ENCODE results near the gene SCLT1. TPM values are rescaled to one million over a fixed set of nuclear protein-coding genes. Genes with fewer than 3 reads are reported as not detected.

The SCLT1 gene
- total RNA-seq, 2 donors from 2014 or later = 9.9 to 13.8 TPM

DNA sequence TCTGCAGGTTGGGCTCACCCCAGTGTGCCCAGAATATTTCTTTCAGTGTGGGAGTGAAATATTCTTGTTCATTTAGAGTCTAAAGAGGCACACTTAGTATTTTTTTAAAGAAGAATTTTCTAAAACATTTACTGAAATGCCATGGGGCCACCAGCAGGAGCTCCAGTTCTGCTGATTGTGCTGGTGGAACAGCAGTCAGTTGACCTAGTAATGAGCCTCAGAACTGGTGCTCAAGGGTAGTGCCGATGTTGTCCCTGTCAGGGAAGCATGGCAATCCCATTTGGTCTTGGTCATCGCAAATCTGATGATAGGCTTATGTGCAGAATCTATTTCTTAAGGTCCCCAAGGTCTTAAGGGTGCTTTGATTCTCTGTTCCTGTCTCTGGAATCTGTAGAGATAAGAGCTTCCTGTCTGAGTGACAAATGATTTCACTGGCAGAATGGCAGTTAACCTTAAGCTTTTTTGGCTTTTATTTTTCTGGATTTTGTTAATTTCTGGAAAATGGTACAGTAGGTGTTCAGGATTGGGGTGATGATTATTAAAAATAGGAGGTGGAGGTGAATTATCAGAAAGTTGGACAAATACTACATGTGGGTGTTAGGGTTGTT lies 252.5 kb downstream of the SCLT1 start:
- WGBS, 2 donors = 66 to 80% methylated on average over 2 of the region's 2 CpGs
- Histone ChIP-seq H3K4me1 (peaks cover 97% of the 10 kb centered on the region), H3K4me3 (no peak overlapping the region), H3K27me3 (no peaks in the 10 kb centered on the region), H3K27ac (peak overlapping the region in 1 of 4 donors; percentile 6), H3K36me3 (replicated peaks in 1 of 2; ENCODE audit: insufficient read depth in 1 of 2, low read depth in 2 of 2) (peaks cover 0 to 5% of the 10 kb centered on the region in 2 donors), H3K9me3 (no peaks in the 10 kb centered on the region)
- no peak for DNase-seq
- no peak for TF ChIP-seq POLR2A (IDR thresholded peaks at IDR 0.05)
- TF ChIP-seq, protein P1, sequence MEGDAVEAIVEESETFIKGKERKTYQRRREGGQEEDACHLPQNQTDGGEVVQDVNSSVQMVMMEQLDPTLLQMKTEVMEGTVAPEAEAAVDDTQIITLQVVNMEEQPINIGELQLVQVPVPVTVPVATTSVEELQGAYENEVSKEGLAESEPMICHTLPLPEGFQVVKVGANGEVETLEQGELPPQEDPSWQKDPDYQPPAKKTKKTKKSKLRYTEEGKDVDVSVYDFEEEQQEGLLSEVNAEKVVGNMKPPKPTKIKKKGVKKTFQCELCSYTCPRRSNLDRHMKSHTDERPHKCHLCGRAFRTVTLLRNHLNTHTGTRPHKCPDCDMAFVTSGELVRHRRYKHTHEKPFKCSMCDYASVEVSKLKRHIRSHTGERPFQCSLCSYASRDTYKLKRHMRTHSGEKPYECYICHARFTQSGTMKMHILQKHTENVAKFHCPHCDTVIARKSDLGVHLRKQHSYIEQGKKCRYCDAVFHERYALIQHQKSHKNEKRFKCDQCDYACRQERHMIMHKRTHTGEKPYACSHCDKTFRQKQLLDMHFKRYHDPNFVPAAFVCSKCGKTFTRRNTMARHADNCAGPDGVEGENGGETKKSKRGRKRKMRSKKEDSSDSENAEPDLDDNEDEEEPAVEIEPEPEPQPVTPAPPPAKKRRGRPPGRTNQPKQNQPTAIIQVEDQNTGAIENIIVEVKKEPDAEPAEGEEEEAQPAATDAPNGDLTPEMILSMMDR (IDR thresholded peaks at IDR 0.05) = no peak
- no peak for ATAC-seq
- intact Hi-C loops (cut with DNase I) = no loop called here

DNA sequence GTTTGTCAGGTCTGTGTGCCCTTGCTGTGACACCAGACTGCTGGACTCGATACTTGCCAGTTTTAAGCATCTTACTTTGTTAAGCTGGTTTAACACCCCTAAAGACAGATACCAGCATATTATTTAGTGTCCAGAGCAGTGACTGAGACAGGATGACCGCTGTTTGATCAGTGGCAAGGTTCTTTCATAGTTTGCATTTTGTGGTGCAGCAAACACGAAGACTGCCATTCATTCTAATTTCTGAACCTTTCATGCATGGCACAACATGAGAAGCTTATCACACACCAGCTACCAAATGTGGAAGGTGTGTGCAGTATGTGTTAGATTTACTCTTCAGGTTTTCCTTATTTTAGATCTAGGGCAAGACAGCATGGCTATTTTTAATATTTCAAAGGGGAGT lies 255.7 kb downstream of the SCLT1 start:
- intact Hi-C loops (cut with DNase I) = no loop called here
- WGBS, 2 donors = 82 to 85% methylated on average over 3 of the region's 3 CpGs
- Histone ChIP-seq H3K36me3 (replicated peaks in 1 of 2; ENCODE audit: insufficient read depth in 1 of 2, low read depth in 2 of 2) (no peaks in the 10 kb centered on the region), H3K9me3 (no peaks in the 10 kb centered on the region), H3K4me3 (no peak overlapping the region), H3K4me1 (peaks cover 97% of the 10 kb centered on the region), H3K27ac (peak overlapping the region in 1 of 4 donors; percentile 1), H3K27me3 (no peaks in the 10 kb centered on the region)
- no peak for DNase-seq
- ATAC-seq = no peak
- no peak for TF ChIP-seq POLR2A (IDR thresholded peaks at IDR 0.05)
- TF ChIP-seq, protein P1 (IDR thresholded peaks at IDR 0.05) = no peak

DNA sequence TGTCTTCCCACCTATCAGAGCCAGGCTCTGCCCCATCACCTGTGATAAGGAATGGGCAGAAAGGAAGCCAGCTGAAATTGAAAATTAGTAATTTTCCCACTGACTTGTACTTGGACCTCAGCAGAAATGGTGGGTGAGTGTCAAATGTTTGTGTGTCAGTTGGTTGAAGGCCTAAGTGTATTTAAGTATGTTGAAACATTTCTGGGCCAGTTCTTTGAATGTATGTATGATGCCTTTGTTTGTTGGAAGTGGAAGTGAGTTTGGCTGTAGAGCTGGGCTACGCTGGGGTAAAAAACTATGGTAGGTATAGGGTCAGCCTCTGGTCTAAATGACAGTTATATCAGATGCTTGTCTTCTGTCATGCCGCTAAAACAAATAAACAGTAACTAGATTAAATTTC lies 256.1 kb downstream of the SCLT1 start:
- no peak overlapping the region for H3K4me3 ChIP-seq
- WGBS, 2 donors = 60 to 80% methylated on average over 2 of the region's 2 CpGs
- no peaks in the 10 kb centered on the region for H3K27me3 ChIP-seq
- DNase-seq = no peak
- H3K27ac ChIP-seq = peak overlapping the region in 2 of 4 donors; percentile 37 to 72
- no peak for TF ChIP-seq POLR2A (IDR thresholded peaks at IDR 0.05)
- TF ChIP-seq, protein P1 (IDR thresholded peaks at IDR 0.05) = no peak
- no peaks in the 10 kb centered on the region for H3K36me3 ChIP-seq (replicated peaks in 1 of 2; ENCODE audit: insufficient read depth in 1 of 2, low read depth in 2 of 2)
- ATAC-seq = no peak
- H3K9me3 ChIP-seq = no peaks in the 10 kb centered on the region
- intact Hi-C loops (cut with DNase I) = no loop called here
- peaks cover 97% of the 10 kb centered on the region for H3K4me1 ChIP-seq

DNA sequence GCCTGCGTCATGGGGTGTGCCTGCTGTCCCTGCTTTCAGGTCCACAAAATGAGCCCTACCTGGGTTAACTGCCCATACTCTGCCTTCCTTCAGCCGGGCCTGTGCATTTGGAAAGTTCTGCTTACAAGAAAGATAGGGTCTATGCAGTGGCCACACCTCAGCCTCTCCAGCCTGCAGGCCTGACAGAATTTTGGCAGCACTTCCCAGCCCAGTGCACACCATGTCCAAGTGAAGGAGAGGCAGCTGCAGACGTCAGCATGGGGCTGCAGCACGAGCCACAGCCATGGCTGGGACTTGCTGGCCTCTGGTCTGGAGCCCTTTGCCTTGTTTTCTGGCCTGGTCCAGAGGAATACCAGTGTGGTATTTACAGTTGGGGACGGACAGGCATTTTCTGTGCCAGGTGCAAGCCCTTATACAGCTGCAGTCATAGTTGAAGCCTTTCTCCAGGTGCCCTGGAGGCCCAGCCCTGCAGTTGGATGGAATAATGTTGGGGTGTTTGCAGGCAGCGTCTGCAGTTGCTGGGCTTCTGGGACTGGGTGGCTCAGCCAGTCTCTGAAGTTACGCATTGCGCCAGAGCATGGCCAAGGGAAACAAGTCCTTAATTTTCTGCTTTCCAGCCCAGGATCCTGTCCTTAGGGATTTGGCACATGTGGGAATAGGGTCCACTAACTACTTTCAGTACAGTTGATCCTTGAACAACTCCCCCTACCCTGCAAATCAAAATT lies 257.7 kb downstream of the SCLT1 start:
- intact Hi-C loops (cut with DNase I) = no loop called here
- Histone ChIP-seq H3K27me3 (no peaks in the 10 kb centered on the region), H3K27ac (peak overlapping the region; percentile 49 to 72 (median 66)), H3K36me3 (replicated peaks in 1 of 2; ENCODE audit: insufficient read depth in 1 of 2, low read depth in 2 of 2) (no peaks in the 10 kb centered on the region), H3K4me1 (peaks cover 97% of the 10 kb centered on the region), H3K4me3 (no peak overlapping the region), H3K9me3 (no peaks in the 10 kb centered on the region)
- DNase-seq (peak; percentile 80 to 90 (median 89)), ATAC-seq (peak; percentile 90)
- no peak for TF ChIP-seq POLR2A (IDR thresholded peaks at IDR 0.05)
- TF ChIP-seq, protein P1 (IDR thresholded peaks at IDR 0.05) = peak in 1 of 7 experiments; percentile 2
- WGBS, 2 donors = 28 to 37% methylated on average over 3 to 8 of the region's 8 CpGs

Small RNA genes lying within 50 kb of the gene (small RNA-seq; reads per million reads assigned to genes)
- not detected for gene AC093826.2

Other genes with a start within 250 kb of the SCLT1 start
- gene C4orf33, start 2.6 kb upstream of the SCLT1 start, total RNA-seq = 10 to 100 TPM; 12.2 to 14.3 TPM

Data from body of pancreas (tissue), 4 donors.